NCI-H1436 (cell line): ENCODE results near the gene POMT1.

Source experiments
- DNase-seq: peaks from one replicate; lab custom pipeline; 2025; lab: John Stamatoyannopoulos, UW

POMT1 gene

DNA sequence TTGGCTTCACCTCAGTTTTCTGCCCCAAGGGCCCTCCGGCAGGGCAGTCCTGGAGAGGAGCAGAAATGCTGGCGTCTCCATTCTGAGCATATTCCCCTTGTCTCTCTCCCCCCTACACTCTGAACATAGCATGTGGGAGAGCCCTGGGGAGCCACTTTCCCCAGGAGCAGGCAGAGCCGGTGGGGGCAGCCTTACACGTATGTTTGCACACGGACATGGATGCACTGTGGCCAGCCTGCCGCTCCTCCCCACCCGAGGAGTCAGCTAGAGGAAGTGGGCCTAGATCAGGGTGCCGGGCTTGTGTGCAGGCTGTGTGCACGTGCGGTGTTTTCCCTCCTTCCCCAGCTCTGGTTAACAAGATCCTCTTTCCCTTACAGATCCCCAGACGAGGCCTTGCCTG lies 25.4 kb upstream of the POMT1 start:
- no peak for DNase-seq

DNA sequence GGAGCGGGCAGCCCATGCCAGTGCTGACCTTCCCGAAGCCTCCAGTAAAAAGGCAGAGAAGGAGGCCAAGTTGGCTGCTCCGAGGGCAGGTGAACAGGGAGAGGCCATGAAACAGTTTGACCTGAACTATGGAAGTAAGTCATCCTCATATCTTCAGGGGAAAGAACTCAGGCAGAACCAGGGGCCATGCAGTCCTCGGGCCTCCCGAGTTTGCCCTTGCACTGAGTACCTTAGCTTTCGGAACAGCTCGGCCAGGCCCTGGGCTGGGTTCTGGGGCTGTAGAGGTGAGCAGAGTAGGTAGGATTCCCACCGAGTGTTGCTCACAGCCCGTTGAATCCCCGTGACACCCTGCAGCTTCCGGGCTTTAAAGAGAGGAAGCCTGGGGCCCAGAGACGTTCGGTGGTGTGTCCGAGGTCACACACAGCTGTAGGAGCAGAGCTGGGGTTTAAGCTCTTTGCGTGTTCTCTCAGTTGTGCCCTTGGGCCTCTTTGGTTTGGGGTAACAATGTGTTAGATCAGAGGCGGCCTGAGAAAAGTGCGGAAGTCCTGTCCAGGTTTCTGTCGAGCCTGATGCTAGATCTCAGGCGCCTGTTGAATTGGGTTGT lies 24.8 kb upstream of the POMT1 start:
- DNase-seq, result no peak

DNA sequence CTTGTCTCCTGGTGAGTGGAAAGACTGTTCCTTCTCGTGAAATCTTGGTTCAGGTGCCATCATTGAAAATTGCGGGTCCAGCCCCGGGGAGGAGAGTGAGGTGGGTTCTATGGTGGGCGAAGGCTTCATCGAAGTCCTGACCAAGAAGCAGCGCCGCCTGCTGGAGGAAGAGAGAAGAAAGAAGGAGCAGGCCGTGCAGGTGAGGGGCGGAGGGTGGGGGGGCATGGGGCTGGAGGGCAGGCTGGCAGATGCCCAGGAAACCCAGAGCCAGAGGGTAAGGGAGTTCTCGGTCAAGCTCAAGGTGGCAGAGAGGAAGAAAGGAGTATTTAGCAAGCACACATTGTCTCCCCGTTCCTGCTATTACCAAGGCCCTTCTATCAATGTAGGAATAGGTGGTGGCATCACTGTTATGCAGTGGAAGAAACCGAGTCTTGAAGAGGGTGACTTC lies 24.3 kb upstream of the POMT1 start:
- DNase-seq, result peak; percentile 28

DNA sequence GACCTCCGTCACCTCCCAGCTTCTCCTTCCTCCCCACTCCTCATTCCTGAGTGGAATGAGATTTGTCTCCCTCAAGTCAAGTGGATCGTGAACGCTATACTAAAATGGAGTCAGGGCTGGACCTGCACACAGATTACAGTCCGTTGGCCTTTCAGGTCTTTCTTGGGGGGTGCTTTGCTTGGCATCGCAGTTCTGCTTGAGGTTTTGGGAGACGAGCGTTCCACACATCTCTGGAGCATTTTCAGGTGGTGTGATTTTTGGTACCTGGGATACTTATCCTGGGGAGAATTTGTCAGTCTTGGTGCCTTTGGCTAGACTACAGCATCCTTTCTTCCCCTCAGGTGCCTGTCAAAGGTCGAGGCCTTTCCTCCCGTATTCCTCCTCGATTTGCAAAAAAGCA lies 23.8 kb upstream of the POMT1 start:
- DNase-seq, result no peak

DNA sequence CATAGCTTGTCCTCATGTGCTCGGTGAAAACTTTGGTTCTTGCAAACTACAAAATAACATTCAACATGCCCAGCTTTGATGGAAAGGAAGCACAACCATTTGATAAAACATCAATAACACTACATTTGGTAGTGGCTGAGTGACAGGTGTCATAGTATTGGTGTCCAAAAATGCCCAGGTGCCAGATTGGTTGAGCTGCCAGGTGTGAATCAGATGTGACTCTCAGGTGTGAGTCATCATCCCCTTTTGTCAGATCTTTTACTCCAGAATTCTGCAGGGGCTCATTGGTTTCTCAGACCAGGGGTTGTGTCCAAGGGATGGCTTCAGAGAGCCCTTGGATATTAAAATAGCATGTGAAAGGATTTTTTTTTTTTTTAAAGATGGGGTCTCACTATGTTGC lies 22.5 kb upstream of the POMT1 start:
- no peak for DNase-seq

DNA sequence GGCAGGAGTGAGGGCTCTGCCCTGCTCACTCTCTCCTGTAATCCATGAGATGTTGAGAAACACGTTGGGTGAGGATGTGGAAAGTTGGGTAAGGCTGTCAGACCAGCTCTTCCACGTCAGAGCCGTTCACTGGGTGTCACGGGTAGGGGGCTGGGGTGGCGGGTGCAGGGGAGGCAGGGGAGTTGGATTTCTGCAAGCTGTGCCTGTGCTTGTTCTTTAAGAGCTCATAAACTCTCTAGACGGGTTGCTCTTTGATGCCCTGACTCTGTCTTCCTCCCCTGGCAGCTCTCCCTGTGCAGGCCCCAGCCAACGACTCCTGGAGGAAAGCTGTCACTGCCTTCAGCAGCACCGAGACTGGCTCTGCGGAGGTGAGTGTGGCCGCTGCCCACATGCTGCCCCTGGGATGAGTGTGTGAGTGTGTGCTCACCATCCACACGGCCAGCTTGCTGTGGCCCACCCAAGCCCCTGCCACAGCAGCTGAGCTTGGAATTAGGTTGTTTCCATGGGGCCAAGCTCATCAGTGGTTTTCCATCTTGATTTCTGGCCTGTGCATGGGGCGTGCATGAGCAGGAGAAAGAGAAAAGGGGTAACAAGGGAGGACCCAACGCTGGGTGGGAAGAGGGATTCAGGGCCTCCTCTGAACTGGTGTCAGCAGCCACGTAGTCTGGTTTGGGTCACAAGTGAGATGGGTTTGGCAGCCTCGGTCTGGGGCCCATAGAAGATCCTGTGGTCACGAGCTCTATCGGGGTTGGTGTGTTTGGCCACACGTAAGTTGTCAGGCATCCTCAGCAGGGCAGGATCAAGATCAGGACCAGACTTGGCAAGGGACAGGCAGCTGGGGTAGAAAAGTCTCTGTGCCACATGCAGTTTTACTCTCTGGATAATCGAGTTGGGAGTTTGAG lies 21.0 kb upstream of the POMT1 start:
- no peak for DNase-seq

DNA sequence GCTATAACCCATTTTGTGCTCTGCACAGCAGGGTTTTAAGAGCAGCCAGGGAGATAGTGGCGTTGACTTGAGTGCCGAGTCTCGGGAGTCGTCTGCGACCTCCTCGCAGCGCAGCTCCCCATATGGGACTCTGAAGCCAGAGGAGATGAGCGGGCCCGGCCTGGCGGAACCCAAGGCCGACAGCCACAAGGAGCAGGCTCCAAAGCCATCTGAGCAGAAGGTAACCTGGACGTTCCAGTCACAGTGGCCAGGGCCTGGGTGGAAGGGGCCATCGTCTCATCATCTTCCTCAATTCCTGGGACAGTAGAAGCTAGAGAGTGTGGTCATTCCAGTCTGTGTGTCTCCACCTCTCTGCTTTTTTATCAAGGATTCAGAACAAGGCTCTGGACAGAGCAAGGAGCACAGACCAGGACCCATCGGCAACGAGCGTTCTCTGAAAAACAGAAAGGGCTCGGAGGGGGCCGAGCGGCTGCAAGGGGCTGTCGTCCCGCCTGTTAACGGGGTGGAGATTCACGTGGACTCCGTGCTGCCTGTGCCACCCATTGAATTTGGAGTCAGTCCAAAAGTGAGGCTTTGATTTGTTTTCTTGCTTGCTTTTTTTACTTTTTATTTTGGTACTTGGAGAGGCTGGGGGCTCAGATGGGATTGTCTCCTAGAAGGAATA lies 20.2 kb upstream of the POMT1 start:
- DNase-seq, result no peak

DNA sequence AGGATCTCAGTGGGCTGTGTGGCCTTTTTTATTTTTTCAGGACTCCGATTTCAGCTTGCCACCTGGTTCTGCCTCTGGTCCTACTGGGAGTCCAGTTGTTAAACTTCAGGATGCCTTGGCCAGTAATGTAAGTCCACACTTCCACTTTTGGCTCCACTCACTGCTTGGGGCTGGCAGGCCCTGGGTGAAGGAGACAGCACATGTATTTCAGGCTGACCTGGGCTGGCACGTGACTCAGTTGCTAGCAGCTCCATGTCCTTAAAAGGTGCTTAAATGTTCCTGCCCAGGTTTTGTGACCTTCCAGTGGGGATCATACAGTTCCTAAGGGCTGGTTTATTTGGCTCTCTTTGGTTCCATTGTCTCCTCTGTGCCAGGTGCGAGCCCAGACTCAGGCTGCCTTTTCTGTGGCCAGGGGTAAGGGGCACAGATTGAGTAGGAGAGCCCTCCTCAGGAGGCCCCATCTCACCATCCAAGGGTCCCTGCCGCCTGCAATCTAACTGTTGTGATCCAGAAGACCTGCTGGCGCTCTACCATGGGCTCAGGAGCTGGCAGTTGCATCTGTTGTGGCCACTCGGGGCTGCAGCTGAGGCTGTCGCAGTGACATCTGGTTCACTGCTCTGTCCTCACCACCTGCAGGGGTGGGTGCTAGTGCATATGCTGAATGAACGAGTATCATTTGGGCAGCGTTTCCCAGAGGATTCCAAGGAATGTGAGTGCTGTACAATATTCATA lies 19.2 kb upstream of the POMT1 start:
- no peak for DNase-seq

DNA sequence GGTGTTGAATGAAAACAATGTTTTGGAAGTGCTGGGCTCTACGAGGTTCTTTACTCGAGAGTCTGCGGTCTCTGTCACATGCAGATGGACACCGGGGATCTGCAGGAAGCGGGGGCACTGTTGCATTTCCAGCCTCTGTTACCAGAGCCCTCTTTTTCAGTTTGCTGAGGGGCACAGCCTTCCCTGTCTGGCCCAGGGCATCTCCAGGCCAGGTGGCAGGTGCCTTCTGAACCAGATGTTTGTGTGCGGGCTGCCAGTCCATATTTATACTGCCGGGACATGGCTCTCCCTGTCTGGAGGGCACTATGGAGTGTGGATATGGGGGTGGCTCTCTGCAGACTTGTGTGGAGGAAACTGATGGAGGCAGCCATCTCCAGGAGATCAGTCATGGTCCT lies 18.7 kb upstream of the POMT1 start:
- no peak for DNase-seq

DNA sequence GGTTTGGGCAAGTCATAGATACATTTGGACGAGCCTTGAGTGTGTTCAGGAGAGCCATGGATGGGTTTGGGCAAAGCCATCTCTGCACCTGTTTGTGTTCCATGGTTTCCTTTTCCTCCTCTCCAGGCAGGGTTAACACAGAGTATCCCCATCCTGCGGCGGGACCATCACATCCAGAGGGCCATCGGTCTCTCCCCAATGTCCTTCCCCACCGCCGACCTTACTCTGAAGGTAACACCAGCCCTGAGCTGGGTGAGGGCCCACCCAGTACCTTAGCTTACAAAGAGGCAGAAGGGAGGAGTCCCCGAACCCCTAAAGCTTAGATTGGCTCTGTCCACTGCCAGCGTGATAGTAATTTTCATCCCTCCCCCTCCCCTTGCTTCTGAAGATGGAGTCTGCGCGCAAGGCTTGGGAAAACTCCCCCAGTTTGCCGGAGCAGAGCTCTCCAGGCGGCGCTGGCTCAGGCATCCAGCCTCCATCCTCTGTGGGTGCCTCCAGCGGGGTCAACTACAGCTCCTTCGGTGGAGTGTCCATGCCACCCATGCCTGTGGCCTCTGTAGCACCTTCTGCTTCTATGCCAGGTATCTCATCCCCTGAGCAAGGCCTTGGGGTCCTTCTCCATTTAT lies 18.0 kb upstream of the POMT1 start:
- no peak for DNase-seq

DNA sequence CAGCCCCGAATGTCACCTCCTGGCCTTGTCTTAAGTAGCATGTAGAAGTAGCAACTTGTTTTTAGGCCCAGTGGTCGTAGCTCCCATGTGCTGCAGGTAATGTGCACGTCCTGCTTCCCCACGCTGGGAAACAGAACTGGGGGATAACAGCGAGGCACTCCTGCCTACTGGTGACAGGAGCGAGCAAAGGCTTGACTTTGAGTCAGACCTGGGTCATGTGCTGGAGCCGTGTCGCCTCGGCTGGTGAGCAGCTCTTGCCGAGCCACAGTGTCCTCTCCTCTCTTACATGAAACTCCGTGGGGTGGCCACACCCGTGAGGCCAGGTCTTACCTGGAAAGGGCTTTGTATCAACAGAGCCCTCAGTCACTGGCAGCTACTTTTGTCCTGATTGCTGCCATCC lies 17.5 kb upstream of the POMT1 start:
- DNase-seq, result no peak

DNA sequence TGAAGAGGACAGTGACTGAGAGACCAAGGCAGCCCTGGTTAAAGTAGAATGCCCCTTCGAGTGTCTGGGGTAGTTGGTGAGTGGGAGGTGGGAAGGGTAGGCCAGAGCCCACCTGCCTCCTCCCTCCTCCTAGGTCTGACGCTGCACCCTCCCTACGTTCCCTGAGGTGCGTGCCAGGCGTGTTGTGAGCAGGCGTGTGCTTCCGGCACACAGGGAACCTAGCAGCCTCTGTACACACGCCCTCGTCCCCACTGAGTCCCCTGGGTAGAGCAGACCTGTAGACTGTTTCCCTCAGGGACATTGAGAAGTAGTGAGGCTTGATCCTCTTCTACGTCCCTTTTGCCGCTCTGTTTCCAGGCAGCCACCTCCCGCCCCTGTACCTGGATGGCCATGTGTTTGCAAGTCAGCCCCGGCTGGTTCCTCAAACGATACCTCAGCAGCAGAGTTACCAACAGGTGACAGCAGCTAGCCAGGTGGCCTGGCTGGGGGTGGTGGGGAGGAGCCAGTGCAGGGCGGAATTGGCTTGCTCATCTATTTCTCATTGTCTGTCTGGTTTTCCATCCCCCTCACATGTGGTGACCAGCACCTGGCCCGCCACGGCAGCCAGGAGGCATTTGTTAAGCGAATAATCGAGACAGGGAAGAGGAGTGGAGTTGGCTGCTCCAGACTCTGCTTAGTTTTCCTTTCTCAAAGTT lies 16.8 kb upstream of the POMT1 start:
- DNase-seq, result no peak

DNA sequence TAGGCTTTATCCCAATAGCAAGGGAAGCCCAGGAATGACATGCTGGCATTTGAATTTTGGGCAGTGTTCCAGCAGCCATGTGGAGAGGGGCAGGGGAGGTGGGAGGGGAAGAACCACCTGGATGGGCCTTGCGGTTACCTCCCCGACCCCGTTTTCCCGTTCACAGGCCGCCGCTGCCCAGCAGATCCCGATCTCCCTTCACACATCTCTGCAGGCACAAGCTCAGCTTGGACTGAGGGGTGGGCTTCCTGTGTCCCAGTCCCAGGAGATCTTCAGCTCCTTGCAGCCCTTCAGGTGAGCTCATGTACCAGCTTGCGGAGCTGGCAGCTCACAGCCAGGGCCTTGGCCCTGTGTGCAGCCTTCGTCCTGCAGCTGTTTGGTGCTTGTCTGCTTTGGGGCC lies 15.7 kb upstream of the POMT1 start:
- DNase-seq, result no peak

DNA sequence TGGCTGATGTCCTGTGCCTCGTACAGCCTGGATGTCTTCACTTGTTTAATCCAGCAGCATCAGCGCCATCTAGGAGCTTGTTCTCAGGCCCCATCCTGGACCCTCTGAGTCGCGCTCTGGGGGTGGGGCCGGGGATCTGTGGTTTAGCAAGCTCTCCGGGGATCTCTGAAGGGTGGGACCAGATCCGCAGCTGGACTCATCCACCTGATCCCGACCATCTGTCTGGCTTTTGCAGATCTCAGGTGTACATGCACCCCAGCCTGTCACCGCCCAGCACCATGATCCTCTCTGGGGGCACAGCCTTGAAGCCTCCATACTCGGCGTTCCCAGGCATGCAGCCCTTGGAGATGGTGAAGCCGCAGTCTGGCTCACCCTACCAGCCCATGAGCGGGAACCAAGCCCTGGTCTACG lies 15.1 kb upstream of the POMT1 start:
- no peak for DNase-seq

DNA sequence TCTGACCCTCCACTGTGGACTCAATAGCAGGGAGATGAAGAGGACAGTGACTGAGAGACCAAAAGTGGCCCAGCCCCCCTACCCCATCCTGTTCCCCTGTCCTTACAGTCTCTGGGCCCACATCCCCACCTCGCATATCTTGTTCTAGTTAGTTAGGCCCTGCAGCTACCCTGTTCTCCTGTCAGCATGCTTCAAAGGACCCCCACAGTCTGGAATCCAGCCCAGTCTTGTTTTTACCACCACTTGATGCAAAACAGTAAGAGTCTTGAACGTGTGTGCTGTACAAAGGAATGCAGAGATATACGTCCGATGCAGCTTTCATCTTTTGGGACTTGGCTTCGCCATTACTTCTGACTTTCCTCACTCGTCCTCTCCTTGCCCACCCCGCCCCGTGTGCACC lies 12.2 kb upstream of the POMT1 start:
- no peak for DNase-seq

DNA sequence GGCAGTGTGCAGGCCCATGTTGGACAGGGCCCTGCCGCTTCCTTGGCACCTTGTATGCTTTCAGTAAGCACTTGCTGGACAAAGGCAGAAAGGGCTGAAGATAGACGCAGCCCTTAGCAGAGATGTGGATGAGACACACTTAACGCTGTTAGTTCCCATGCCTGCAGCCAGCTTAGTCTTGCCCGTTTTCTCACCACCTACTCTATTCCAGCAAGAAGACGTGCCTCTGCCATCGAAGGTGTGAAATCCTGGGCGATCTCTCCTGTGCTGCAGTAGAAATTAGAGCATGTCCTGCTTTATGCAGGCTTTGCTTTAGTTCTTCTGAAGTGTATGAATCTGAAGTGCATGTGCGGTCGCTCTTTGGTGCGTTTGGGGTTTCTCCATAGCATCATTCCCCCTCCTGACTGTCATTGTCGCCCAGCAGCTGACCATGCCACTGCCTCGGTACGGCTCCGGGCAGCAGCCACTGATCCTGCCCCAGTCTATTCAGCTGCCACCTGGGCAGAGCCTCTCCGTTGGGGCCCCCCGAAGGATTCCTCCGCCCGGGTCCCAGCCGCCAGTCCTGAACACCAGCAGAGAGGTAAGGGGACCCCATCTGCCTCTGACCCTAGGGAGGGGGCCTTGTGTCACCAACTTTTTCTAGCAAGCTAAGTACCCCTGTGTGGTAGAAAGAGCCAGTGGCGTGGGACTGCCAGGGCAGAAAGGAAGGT lies 11.6 kb upstream of the POMT1 start:
- no peak for DNase-seq

DNA sequence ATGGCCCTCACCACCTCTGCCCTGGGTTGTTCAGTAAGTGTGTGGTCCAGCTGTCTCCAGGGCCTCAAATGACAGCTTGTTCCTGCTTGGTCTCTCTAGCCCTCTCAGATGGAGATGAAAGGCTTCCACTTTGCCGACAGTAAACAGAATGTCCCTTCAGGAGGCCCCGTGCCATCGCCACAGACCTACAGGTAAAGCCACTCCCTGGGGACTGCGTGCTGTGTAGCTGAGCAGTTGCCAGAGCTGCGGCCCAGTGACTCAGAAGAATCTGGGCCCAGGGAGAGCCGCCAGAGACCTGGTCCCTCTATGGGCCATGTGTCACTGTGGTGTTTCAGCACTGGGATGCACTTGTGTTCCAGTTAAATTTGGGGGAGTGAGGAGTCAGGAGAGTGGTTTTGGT lies 10.6 kb upstream of the POMT1 start:
- DNase-seq, result no peak

DNA sequence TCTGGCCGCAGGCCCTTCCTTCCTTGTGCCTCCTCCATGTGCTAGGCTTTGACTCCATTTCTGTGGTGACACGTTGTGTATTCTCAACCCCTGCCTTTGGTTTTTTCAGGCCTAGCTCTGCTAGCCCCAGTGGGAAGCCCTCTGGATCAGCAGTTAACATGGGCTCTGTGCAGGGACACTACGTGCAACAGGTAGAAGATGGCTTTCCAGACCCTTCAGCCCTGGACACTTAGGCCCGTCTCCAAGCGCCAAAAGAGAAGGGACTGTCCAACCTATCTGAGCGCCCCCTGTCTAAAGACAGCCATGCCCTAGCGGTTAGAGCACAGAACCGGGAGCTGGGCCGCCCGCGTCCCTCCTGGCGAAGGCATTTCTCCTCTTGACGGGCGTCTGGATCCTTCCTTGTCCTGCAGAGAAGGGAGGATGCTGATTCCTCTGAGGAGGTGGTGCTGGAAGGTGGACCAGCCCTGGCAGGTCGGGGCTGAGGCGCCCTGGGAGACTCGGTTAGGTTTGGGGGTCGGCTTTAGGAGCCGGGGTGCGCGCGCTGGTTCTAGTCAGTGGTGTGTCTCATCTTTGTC lies 8.3 kb upstream of the POMT1 start:
- no peak for DNase-seq

DNA sequence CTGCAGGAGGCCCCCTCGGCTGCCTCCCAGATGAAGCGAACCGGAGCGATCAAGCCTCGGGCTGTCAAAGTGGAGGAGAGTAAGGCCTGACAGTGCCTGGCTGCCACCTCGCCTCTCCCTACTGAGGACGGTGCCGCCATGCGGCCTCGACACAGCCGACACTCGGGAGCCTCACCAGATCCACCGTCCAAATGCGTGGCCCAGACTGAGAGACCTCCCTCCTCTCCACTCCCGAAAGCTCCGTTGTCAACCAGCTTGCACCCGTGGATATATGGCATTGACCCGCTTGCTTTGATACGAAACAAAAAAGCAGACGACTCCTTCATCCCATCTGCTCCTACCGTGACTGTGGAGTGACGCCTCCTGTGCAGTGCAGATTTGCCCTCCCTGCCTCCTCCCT lies 6.9 kb upstream of the POMT1 start:
- DNase-seq, result no peak

DNA sequence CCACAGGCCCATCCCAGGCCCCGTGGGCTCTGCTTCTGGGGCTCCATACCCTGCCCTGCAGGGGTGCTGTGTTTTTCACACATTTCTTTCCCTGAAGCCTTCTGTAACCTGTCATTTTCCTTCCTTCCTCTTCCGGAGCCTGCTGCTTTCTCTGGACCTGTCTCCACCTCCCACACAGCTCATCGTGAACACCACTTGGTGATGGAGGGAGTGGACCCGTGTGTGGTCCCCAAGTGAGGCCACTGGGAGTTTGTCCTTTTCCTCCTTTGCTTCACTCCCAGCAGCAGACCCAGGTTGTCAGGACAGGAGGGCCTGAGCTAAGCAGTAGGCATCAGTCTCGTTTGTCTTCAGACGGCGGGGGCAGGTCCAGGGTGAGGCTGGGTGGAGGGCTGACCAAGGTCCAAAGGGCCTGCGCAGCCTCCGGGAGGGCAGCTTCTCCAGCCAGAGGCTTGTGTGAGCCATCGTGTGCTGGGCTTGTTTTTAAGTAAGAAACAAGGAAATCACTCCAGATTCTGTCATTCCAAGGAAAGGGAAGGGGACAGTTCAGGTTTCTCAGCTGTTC lies 5.8 kb upstream of the POMT1 start:
- DNase-seq, result no peak
